Measurements from ENCODE around the gene SCMH1. TPM values are rescaled to one million over a fixed set of nuclear protein-coding genes. Genes with fewer than 3 reads are reported as not detected.

Gene SCMH1
- polyA plus RNA-seq, 12 donors, result 30.5 to 55.9 (median 33.9) TPM; not detected in 1

- DNase-seq, result no peak
These were observed 214.0 kb downstream of the SCMH1 start for GRCh38 chr1:41028034-41028642.

GRCh38 chr1:41025979-41026819 is 215.9 kb downstream of the SCMH1 start:
- no peak for DNase-seq

- DNase-seq, result no peak
These were observed 217.2 kb downstream of the SCMH1 start for GRCh38 chr1:41024953-41025352.

GRCh38 chr1:41023279-41023990 is 218.7 kb downstream of the SCMH1 start:
- no peak for DNase-seq

GRCh38 chr1:41022424-41022823 is 219.7 kb downstream of the SCMH1 start:
- no peak for DNase-seq

- DNase-seq, result no peak
These were observed 220.4 kb downstream of the SCMH1 start, which contains the start of gene SLFNL1 for GRCh38 chr1:41021526-41022308. Gene SLFNL1, minus strand, starts transcription at chr1:41021725. Its CDS starts 1,065 bp downstream, at chr1:41020660.

- DNase-seq, result no peak
These were observed 221.5 kb downstream of the SCMH1 start for GRCh38 chr1:41020654-41021053.

- DNase-seq, result no peak
These were observed 222.0 kb downstream of the SCMH1 start for GRCh38 chr1:41020109-41020576.

- DNase-seq, result no peak
These were observed 222.8 kb downstream of the SCMH1 start for GRCh38 chr1:41019353-41019745.

GRCh38 chr1:41018018-41018410 is 224.1 kb downstream of the SCMH1 start:
- DNase-seq, result no peak

GRCh38 chr1:41017141-41018017 is 224.7 kb downstream of the SCMH1 start:
- no peak for DNase-seq

GRCh38 chr1:41015897-41016470 is 226.1 kb downstream of the SCMH1 start:
- DNase-seq, result no peak

- no peak for DNase-seq
These were observed 226.7 kb downstream of the SCMH1 start for GRCh38 chr1:41015281-41015896.

- no peak for DNase-seq
These were observed 227.2 kb downstream of the SCMH1 start for GRCh38 chr1:41014871-41015270.

- DNase-seq, result no peak
These were observed 228.3 kb downstream of the SCMH1 start for GRCh38 chr1:41013796-41014195.

GRCh38 chr1:41013024-41013423 is 229.1 kb downstream of the SCMH1 start:
- DNase-seq, result no peak

GRCh38 chr1:41010345-41010744 is 231.8 kb downstream of the SCMH1 start:
- no peak for DNase-seq

GRCh38 chr1:41009466-41009865 is 232.6 kb downstream of the SCMH1 start:
- no peak for DNase-seq

GRCh38 chr1:41006942-41007865 is 234.9 kb downstream of the SCMH1 start:
- no peak for DNase-seq
